ENCODE data around the gene CPEB2. TPM values are rescaled to one million over a fixed set of nuclear protein-coding genes. Genes with fewer than 3 reads are reported as not detected.

The CPEB2 gene
- total RNA-seq, 4 donors from 2014 or later, result 23.2 to 38.5 (median 26.5) TPM

- Histone ChIP-seq H3K27me3 (no peaks in the 10 kb centered on the region), H3K9me3 (no peaks in the 10 kb centered on the region), H3K4me1 (no peaks in the 10 kb centered on the region), H3K4me3 (no peak overlapping the region), H3K36me3 (no peaks in the 10 kb centered on the region), H3K27ac (no peak overlapping the region)
- no peak for DNase-seq
- no peak for TF ChIP-seq POLR2A (IDR thresholded peaks at IDR 0.05)
- TF ChIP-seq POLR2AphosphoS5 (IDR thresholded peaks at IDR 0.05), result no peak
- TF ChIP-seq, protein P1, sequence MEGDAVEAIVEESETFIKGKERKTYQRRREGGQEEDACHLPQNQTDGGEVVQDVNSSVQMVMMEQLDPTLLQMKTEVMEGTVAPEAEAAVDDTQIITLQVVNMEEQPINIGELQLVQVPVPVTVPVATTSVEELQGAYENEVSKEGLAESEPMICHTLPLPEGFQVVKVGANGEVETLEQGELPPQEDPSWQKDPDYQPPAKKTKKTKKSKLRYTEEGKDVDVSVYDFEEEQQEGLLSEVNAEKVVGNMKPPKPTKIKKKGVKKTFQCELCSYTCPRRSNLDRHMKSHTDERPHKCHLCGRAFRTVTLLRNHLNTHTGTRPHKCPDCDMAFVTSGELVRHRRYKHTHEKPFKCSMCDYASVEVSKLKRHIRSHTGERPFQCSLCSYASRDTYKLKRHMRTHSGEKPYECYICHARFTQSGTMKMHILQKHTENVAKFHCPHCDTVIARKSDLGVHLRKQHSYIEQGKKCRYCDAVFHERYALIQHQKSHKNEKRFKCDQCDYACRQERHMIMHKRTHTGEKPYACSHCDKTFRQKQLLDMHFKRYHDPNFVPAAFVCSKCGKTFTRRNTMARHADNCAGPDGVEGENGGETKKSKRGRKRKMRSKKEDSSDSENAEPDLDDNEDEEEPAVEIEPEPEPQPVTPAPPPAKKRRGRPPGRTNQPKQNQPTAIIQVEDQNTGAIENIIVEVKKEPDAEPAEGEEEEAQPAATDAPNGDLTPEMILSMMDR (IDR thresholded peaks at IDR 0.05), result no peak
- TF ChIP-seq EP300 (IDR thresholded peaks at IDR 0.05; ENCODE audit: low read depth), result no peak
- WGBS, 2 donors (ENCODE audit: low coverage in 1 of 2), result 74 to 90% methylated on average over 3 of the region's 3 CpGs
- intact Hi-C loops (cut with DNase I; ENCODE audit: low total_unique reads) (no loop called here), in situ Hi-C loops (cut with MboI; ENCODE audit: low pct_ligation_motif_present in 1 of 4, low pct_unique_long_range_greater_than_20kb in 1 of 4, low sequenced_read_pairs in 3 of 4) (no loop called here)
Measured at GRCh38 chr4:15089979-15090378, 87.7 kb downstream of the CPEB2 start.

GRCh38 chr4:15100380-15100779, 98.1 kb downstream of the CPEB2 start:
- intact Hi-C loops (cut with DNase I; ENCODE audit: low total_unique reads) (no loop called here), in situ Hi-C loops (cut with MboI; ENCODE audit: low pct_ligation_motif_present in 1 of 4, low pct_unique_long_range_greater_than_20kb in 1 of 4, low sequenced_read_pairs in 3 of 4) (no loop called here)
- H3K36me3 ChIP-seq, result no peaks in the 10 kb centered on the region
- no peak overlapping the region for H3K4me3 ChIP-seq
- no peaks in the 10 kb centered on the region for H3K9me3 ChIP-seq
- TF ChIP-seq POLR2AphosphoS5 (IDR thresholded peaks at IDR 0.05), result no peak
- TF ChIP-seq POLR2A (IDR thresholded peaks at IDR 0.05), result no peak
- TF ChIP-seq, protein P1 (IDR thresholded peaks at IDR 0.05), result no peak
- TF ChIP-seq EP300 (IDR thresholded peaks at IDR 0.05; ENCODE audit: low read depth), result no peak
- DNase-seq, result no peak
- 38 to 67% methylated on average over 1 of the region's 1 CpG for WGBS, 2 donors (ENCODE audit: low coverage in 1 of 2)
- H3K27ac ChIP-seq, result no peak overlapping the region
- H3K4me1 ChIP-seq, result peaks cover 0 to 4% (median 0%) of the 10 kb centered on the region in 4 donors
- no peaks in the 10 kb centered on the region for H3K27me3 ChIP-seq

DNA sequence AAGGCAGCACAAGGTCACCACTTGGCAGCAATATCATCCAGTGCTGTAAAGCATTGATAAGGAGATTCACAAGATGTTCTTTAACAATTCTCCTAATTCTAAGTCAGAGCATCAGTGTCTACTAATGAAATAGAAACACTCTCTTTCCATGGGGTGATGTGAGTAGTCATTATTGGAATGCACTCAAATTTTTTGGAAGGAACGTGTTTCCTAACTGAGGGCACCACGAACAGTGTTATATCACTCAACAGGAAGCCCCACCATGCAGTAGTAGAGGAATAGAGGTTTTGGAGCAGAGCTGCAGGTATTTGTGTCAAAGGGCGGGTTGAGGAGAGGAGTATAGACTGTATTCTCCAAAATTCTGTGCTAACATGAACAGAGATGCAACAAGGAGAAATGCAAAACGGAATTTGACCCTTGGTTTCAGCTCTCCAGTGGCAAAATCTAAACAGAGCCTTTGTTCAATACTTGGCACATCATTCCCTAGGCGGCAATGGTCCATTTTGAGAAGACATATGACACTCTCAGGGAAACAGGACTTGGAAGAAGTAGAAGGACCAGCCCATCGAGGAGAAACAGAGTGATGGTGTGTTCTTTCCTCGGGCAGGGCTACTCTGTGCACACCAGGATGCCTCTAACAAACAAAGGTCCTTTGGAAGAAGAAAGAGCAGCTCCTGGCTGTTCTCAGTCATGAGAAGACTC, 98.9 kb downstream of the CPEB2 start:
- TF ChIP-seq POLR2A (IDR thresholded peaks at IDR 0.05), result no peak
- no peak for TF ChIP-seq EP300 (IDR thresholded peaks at IDR 0.05; ENCODE audit: low read depth)
- TF ChIP-seq, protein P1 (IDR thresholded peaks at IDR 0.05), result no peak
- TF ChIP-seq POLR2AphosphoS5 (IDR thresholded peaks at IDR 0.05), result no peak
- in situ Hi-C loops (cut with MboI; ENCODE audit: low pct_ligation_motif_present in 1 of 4, low pct_unique_long_range_greater_than_20kb in 1 of 4, low sequenced_read_pairs in 3 of 4), result no loop called here
- H3K36me3 ChIP-seq, result no peaks in the 10 kb centered on the region
- peaks cover 0 to 4% (median 0%) of the 10 kb centered on the region in 4 donors for H3K4me1 ChIP-seq
- no peak overlapping the region for H3K4me3 ChIP-seq
- no peaks in the 10 kb centered on the region for H3K27me3 ChIP-seq
- no peak overlapping the region for H3K27ac ChIP-seq
- H3K9me3 ChIP-seq, result no peaks in the 10 kb centered on the region
- intact Hi-C loops (cut with DNase I; ENCODE audit: low total_unique reads), result no loop called here
- DNase-seq, result no peak
- WGBS, 2 donors (ENCODE audit: low coverage in 1 of 2), result 38 to 50% methylated on average over 3 to 7 of the region's 7 CpGs

- DNase-seq, result no peak
- no peaks in the 10 kb centered on the region for H3K36me3 ChIP-seq
- WGBS, 2 donors (ENCODE audit: low coverage in 1 of 2), result 80 to 85% methylated on average over 1 of the region's 1 CpG
- intact Hi-C loops (cut with DNase I; ENCODE audit: low total_unique reads), result no loop called here
- H3K9me3 ChIP-seq, result no peaks in the 10 kb centered on the region
- TF ChIP-seq EP300 (IDR thresholded peaks at IDR 0.05; ENCODE audit: low read depth) (no peak), POLR2A (IDR thresholded peaks at IDR 0.05) (no peak), POLR2AphosphoS5 (IDR thresholded peaks at IDR 0.05) (no peak)
- TF ChIP-seq, protein P1 (IDR thresholded peaks at IDR 0.05), result no peak
- no peak overlapping the region for H3K4me3 ChIP-seq
- in situ Hi-C loops (cut with MboI; ENCODE audit: low pct_ligation_motif_present in 1 of 4, low pct_unique_long_range_greater_than_20kb in 1 of 4, low sequenced_read_pairs in 3 of 4), result no loop called here
- H3K27me3 ChIP-seq, result no peaks in the 10 kb centered on the region
- H3K27ac ChIP-seq, result no peak overlapping the region
- H3K4me1 ChIP-seq, result peaks cover 0 to 8% (median 0%) of the 10 kb centered on the region in 4 donors
Measured at GRCh38 chr4:15104825-15105224, 102.5 kb downstream of the CPEB2 start.

All from transverse colon (tissue), 4 donors.